Activated CD4-positive, alpha-beta T cell treated with anti-CD3 and anti-CD28 coated beads, Interleukin-2, amount 10 ng/mL, durations not matched to agents 24 days and 14 days (primary cell): Measurements from ENCODE around the gene HOXC12. TPM values are rescaled to one million over a fixed set of nuclear protein-coding genes. Genes with fewer than 3 reads are reported as not detected.

ENCODE experiments used
- DNase-seq: peaks from one replicate; pipeline ENCODE4 v3.0.0; 2022
- H3K27ac Mint-ChIP-seq: one replicate; pipeline ENCODE4 v1.8.0; 2022; ENCODE audit warnings: mild to moderate bottlenecking, mixed read lengths
- H3K27me3 Mint-ChIP-seq: one replicate; pipeline ENCODE4 v1.8.0; 2022; ENCODE audit warnings: mixed read lengths
- H3K36me3 Mint-ChIP-seq: one replicate; pipeline ENCODE4 v1.8.0; 2022; ENCODE audit warnings: low read depth, mild to moderate bottlenecking, mixed read lengths
- H3K4me1 Mint-ChIP-seq: one replicate; pipeline ENCODE4 v1.8.0; 2021; ENCODE audit warnings: mixed read lengths
- H3K4me3 Mint-ChIP-seq: one replicate; pipeline ENCODE4 v1.8.0; 2022; ENCODE audit warnings: mild to moderate bottlenecking, moderate library complexity, mixed read lengths
- H3K9me3 Mint-ChIP-seq: one replicate; pipeline ENCODE4 v1.8.0; 2021; ENCODE audit warnings: mixed read lengths
- intact Hi-C: fragments of 100-400 bp; cut with micrococcal nuclease; formaldehyde crosslinking; loops from one replicate; pipeline ENCODE4 v1.15.1; 2023
- total RNA-seq: library from RNA; stranded (reverse); gene quantifications from 2 replicates; pipeline ENCODE4 v1.2.3, GENCODE V29; 2022

Gene HOXC12
- total RNA-seq, 1 donor from 2014 or later, result not detected

GRCh38 chr12:53966385-53967133, 11.9 kb downstream of the HOXC12 start:
- no peak overlapping the region for H3K4me3 Mint-ChIP-seq
- peaks cover 95% of the 10 kb centered on the region for H3K27me3 Mint-ChIP-seq
- no peak overlapping the region for H3K27ac Mint-ChIP-seq
- H3K36me3 Mint-ChIP-seq, result peaks cover 1% of the 10 kb centered on the region
- H3K9me3 Mint-ChIP-seq, result no peaks in the 10 kb centered on the region
- peaks cover 13% of the 10 kb centered on the region for H3K4me1 Mint-ChIP-seq
- intact Hi-C loops, result loop anchor here (1.0 kb wide), 1 partner anchor 8 kb away; the partner anchor contains the start of gene HOTAIR
- DNase-seq, result no peak

DNA sequence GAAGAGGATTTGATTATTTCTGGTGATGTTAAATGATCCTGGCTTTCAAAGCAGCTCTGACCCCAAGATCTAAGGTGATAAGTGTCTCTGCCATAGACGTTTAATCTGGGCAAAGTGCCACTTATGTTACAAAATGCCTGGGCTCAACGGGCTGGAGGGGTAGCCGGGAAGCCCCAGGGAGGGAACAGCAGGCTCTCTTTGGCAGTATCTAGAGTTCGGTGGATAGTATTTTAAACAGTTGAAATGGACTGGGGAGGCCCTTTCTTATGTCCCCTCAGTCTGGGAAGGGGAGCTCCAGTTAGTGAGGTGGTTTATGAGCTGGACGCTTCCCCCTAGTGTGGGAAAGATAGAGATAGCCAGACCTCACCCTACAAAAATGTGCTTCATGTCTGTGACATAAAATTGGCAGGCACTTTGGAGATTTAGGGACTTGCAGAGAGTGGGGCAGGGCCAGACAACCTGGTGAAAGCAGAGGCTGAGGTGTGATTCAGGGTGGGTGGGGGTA, 12.8 kb downstream of the HOXC12 start:
- Mint-ChIP-seq H3K36me3 (peaks cover 1% of the 10 kb centered on the region), H3K4me1 (peaks cover 13% of the 10 kb centered on the region), H3K27ac (no peak overlapping the region), H3K9me3 (no peaks in the 10 kb centered on the region), H3K27me3 (peaks cover 96% of the 10 kb centered on the region), H3K4me3 (no peak overlapping the region)
- no peak for DNase-seq
- intact Hi-C loops, result no loop called here

GRCh38 chr12:53968214-53969127, 13.8 kb downstream of the HOXC12 start:
- H3K27ac Mint-ChIP-seq, result no peak overlapping the region
- DNase-seq, result no peak
- no peak overlapping the region for H3K4me3 Mint-ChIP-seq
- H3K27me3 Mint-ChIP-seq, result peaks cover 96% of the 10 kb centered on the region
- peaks cover 7% of the 10 kb centered on the region for H3K36me3 Mint-ChIP-seq
- H3K9me3 Mint-ChIP-seq, result peaks cover 6% of the 10 kb centered on the region
- peaks cover 17% of the 10 kb centered on the region for H3K4me1 Mint-ChIP-seq
- intact Hi-C loops, result no loop called here

- Mint-ChIP-seq H3K9me3 (peaks cover 6% of the 10 kb centered on the region), H3K27ac (no peak overlapping the region), H3K36me3 (peaks cover 7% of the 10 kb centered on the region), H3K4me3 (no peak overlapping the region), H3K27me3 (peaks cover 91% of the 10 kb centered on the region), H3K4me1 (peaks cover 11% of the 10 kb centered on the region)
- intact Hi-C loops, result loop anchor here (5.0 kb wide), 1 partner anchor 43 kb away; no protein-coding TSS in a partner anchor
- DNase-seq, result no peak
Observed at GRCh38 chr12:53969588-53970259, 15.0 kb downstream of the HOXC12 start.

GRCh38 chr12:53970451-53970850, 15.7 kb downstream of the HOXC12 start:
- no peak for DNase-seq
- H3K27me3 Mint-ChIP-seq, result peaks cover 88% of the 10 kb centered on the region
- H3K27ac Mint-ChIP-seq, result no peak overlapping the region
- no peak overlapping the region for H3K4me3 Mint-ChIP-seq
- H3K9me3 Mint-ChIP-seq, result peaks cover 6% of the 10 kb centered on the region
- H3K36me3 Mint-ChIP-seq, result peaks cover 7% of the 10 kb centered on the region
- peaks cover 13% of the 10 kb centered on the region for H3K4me1 Mint-ChIP-seq
- intact Hi-C loops, result loop anchor here (5.0 kb wide), 1 partner anchor 42 kb away; no protein-coding TSS in a partner anchor

- Mint-ChIP-seq H3K27ac (no peak overlapping the region), H3K9me3 (peaks cover 6% of the 10 kb centered on the region), H3K4me3 (no peak overlapping the region), H3K36me3 (peaks cover 7% of the 10 kb centered on the region), H3K27me3 (peaks cover 88% of the 10 kb centered on the region), H3K4me1 (peaks cover 15% of the 10 kb centered on the region)
- no peak for DNase-seq
- intact Hi-C loops, result loop anchor here (5.0 kb wide), 1 partner anchor 41 kb away; no protein-coding TSS in a partner anchor
Observed at GRCh38 chr12:53971129-53971528, 16.4 kb downstream of the HOXC12 start.

GRCh38 chr12:53971686-53972085, 17.0 kb downstream of the HOXC12 start:
- H3K9me3 Mint-ChIP-seq, result peaks cover 6% of the 10 kb centered on the region
- intact Hi-C loops, result loop anchor here (5.0 kb wide), 1 partner anchor 41 kb away; no protein-coding TSS in a partner anchor
- peaks cover 7% of the 10 kb centered on the region for H3K36me3 Mint-ChIP-seq
- peaks cover 10% of the 10 kb centered on the region for H3K4me1 Mint-ChIP-seq
- H3K27ac Mint-ChIP-seq, result peak overlapping the region; percentile 25
- H3K4me3 Mint-ChIP-seq, result no peak overlapping the region
- H3K27me3 Mint-ChIP-seq, result peaks cover 88% of the 10 kb centered on the region
- no peak for DNase-seq

DNA sequence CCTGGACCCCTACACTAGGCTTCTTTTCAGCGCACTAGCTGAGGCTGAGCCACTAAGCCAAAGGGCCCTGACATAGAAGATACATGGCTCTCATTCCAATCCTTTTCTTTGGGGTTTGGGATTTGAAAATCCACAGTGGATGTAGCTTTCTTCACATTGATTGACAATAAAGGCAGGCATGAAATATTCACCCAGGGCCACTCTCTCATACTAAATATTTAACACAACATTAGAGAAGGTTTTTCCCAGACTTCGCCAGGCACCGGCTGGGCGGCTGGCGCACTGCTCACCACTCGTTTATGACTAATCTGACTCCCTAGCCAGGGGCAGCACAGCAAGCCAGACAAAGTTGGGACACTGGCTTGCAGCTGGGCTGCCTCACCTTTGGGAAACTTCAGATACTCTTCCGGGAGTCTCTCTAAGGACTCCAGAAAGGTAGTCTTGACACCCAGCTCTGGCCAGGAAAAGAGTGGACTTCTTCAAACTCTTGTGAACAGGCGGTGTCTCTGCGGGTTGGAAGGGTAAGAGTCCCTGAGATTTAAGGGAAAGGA, 17.5 kb downstream of the HOXC12 start:
- no peak for DNase-seq
- H3K4me3 Mint-ChIP-seq, result no peak overlapping the region
- peaks cover 6% of the 10 kb centered on the region for H3K9me3 Mint-ChIP-seq
- peaks cover 7% of the 10 kb centered on the region for H3K36me3 Mint-ChIP-seq
- peak overlapping the region; percentile 25 for H3K27ac Mint-ChIP-seq
- H3K4me1 Mint-ChIP-seq, result peaks cover 9% of the 10 kb centered on the region
- H3K27me3 Mint-ChIP-seq, result peaks cover 90% of the 10 kb centered on the region
- intact Hi-C loops, result loop anchor here (5.0 kb wide), 1 partner anchor 40 kb away; no protein-coding TSS in a partner anchor

GRCh38 chr12:53972722-53973235, 18.1 kb downstream of the HOXC12 start, which contains the start of gene HOXC11:
HOXC11 (plus strand) TSS chr12:53973126; CDS start chr12:53973242, 116 bp downstream.
- peaks cover 90% of the 10 kb centered on the region for H3K27me3 Mint-ChIP-seq
- peak within 1 kb of the TSS; percentile 78 for H3K27ac Mint-ChIP-seq

GRCh38 chr12:53973236-53974042, 18.7 kb downstream of the HOXC12 start:
- H3K36me3 Mint-ChIP-seq, result peaks cover 7% of the 10 kb centered on the region
- H3K4me3 Mint-ChIP-seq, result peak overlapping the region; percentile 43
- peak overlapping the region; percentile 78 for H3K27ac Mint-ChIP-seq
- DNase-seq, result no peak
- intact Hi-C loops, result loop anchor here (1.0 to 5.0 kb wide), 4 partner anchors 7 to 73 kb away; no protein-coding TSS in a partner anchor
- peaks cover 6% of the 10 kb centered on the region for H3K9me3 Mint-ChIP-seq
- H3K4me1 Mint-ChIP-seq, result peaks cover 9% of the 10 kb centered on the region
- H3K27me3 Mint-ChIP-seq, result peaks cover 89% of the 10 kb centered on the region

More at GRCh38 chr12:53972722-53973235, 18.1 kb downstream of the HOXC12 start, which contains the start of gene HOXC11:
- intact Hi-C loops, result loop anchor here (5.0 kb wide), 1 partner anchor 40 kb away; no protein-coding TSS in a partner anchor
- peaks cover 6% of the 10 kb centered on the region for H3K9me3 Mint-ChIP-seq
- H3K36me3 Mint-ChIP-seq, result peaks cover 7% of the 10 kb centered on the region
- peaks cover 9% of the 10 kb centered on the region for H3K4me1 Mint-ChIP-seq
- no peak for DNase-seq
- peak within 1 kb of the TSS; percentile 43 for H3K4me3 Mint-ChIP-seq

- peak; percentile 72 for DNase-seq
- H3K4me3 Mint-ChIP-seq, result peak within 1 kb of the TSS; percentile 36
Observed at GRCh38 chr12:53974084-53975063, 19.7 kb downstream of the HOXC12 start, which contains the start of gene HOTAIR. HOTAIR (minus strand) TSS chr12:53974954.

More at GRCh38 chr12:53974084-53975063, 19.7 kb downstream of the HOXC12 start, which contains the start of gene HOTAIR:
- Mint-ChIP-seq H3K36me3 (peaks cover 7% of the 10 kb centered on the region), H3K4me1 (peaks cover 9% of the 10 kb centered on the region), H3K27ac (peak within 1 kb of the TSS; percentile 80), H3K27me3 (peaks cover 89% of the 10 kb centered on the region), H3K9me3 (peaks cover 6% of the 10 kb centered on the region)
- intact Hi-C loops, result loop anchor here (1.0 to 5.0 kb wide), 4 partner anchors 8 to 72 kb away; no protein-coding TSS in a partner anchor
